ENCODE results near the gene TBCD. TPM values are rescaled to one million over a fixed set of nuclear protein-coding genes. Genes with fewer than 3 reads are reported as not detected.

The TBCD gene
- total RNA-seq, 1 experiment from 2014 or later = 129 TPM

DNA sequence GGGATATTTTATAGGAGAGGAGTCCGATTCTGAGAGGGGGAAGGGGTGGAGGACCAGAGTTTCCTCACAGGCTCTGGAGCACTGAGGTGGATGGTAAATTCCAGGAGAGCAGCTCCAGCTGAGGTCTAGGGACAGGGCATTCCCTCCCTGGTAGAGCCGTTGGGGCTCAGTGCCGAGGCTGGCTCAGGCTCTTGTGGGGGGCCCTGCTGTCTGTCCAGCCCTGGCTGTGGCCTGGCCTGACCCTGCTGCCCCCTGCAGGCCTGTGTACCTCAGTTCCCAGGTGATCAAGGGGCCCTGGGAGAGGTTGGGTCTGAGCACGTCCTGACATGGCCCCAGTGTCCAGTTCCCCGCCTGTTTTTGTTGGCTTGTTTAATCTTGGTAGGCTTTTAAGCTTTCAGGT, 71.1 kb downstream of the TBCD start:
- peaks cover 61 to 70% (median 70%) of the 10 kb centered on the region in 3 experiments for H3K36me3 Mint-ChIP-seq (ENCODE audit: insufficient read depth in 1 of 3, low read depth in 3 of 3)
- Histone ChIP-seq H2BK15ac (ENCODE audit: low read depth, low read length) (no peak overlapping the region), H2BK5ac (ENCODE audit: insufficient read length, low read length) (no peak overlapping the region), H4K8ac (replicated peaks; ENCODE audit: insufficient read length, low read depth, low read length) (no peak overlapping the region), H4K20me1 (ENCODE audit: control insufficient read depth, insufficient read depth, insufficient read length) (no peaks in the 10 kb centered on the region), H2BK20ac (ENCODE audit: low read depth, low read length, poor library complexity, severe bottlenecking) (no peak overlapping the region), H2BK120ac (ENCODE audit: low read depth, low read length, poor library complexity, severe bottlenecking) (no peak overlapping the region), H3K18ac (ENCODE audit: insufficient read length, low read depth, low read length) (no peak overlapping the region), H3K9ac (ENCODE audit: extremely low read depth, insufficient read length, low read length) (no peak overlapping the region), H3K27ac (ENCODE audit: insufficient read length, low read depth, low read length) (no peak overlapping the region), H2AK5ac (ENCODE audit: insufficient read length, low read length) (no peak overlapping the region), H3K4ac (ENCODE audit: low read depth, low read length) (no peak overlapping the region), H3K23me2 (ENCODE audit: insufficient read length, low read depth, low read length, poor library complexity, severe bottlenecking) (no peaks in the 10 kb centered on the region), H3K79me2 (ENCODE audit: insufficient read depth, low read length) (no peaks in the 10 kb centered on the region), H3K4me2 (ENCODE audit: insufficient read depth, insufficient read length, low read length) (no peak overlapping the region), H3K23ac (ENCODE audit: insufficient read length, low read depth, low read length) (no peak overlapping the region), H3K14ac (ENCODE audit: insufficient read depth, low read length) (no peak overlapping the region), H2AFZ (ENCODE audit: low read length) (no peak overlapping the region), H4K5ac (ENCODE audit: insufficient read length, low read depth, low read length) (no peak overlapping the region), H3K27me3 (ENCODE audit: insufficient read depth, low read length) (no peaks in the 10 kb centered on the region), H4K91ac (ENCODE audit: insufficient read length, low read depth, low read length) (no peak overlapping the region), H3K56ac (ENCODE audit: insufficient read length, low read depth, low read length) (no peak overlapping the region), H3T11ph (ENCODE audit: low read length) (no peak overlapping the region), H3K79me1 (ENCODE audit: insufficient read depth, low read depth, low read length, poor library complexity, severe bottlenecking) (no peaks in the 10 kb centered on the region), H3K9me3 (ENCODE audit: control insufficient read depth, low read depth, low read length) (peaks cover 19% of the 10 kb centered on the region), H3K4me1 (ENCODE audit: insufficient read depth, low read length) (no peaks in the 10 kb centered on the region; the same call in 1 of the 2 replicates), H2BK12ac (ENCODE audit: insufficient read length, low read depth, low read length) (no peak overlapping the region)
- H3K4me1 Mint-ChIP-seq = peaks cover 22% of the 10 kb centered on the region in 2 experiments
- TF ChIP-seq, protein P1, sequence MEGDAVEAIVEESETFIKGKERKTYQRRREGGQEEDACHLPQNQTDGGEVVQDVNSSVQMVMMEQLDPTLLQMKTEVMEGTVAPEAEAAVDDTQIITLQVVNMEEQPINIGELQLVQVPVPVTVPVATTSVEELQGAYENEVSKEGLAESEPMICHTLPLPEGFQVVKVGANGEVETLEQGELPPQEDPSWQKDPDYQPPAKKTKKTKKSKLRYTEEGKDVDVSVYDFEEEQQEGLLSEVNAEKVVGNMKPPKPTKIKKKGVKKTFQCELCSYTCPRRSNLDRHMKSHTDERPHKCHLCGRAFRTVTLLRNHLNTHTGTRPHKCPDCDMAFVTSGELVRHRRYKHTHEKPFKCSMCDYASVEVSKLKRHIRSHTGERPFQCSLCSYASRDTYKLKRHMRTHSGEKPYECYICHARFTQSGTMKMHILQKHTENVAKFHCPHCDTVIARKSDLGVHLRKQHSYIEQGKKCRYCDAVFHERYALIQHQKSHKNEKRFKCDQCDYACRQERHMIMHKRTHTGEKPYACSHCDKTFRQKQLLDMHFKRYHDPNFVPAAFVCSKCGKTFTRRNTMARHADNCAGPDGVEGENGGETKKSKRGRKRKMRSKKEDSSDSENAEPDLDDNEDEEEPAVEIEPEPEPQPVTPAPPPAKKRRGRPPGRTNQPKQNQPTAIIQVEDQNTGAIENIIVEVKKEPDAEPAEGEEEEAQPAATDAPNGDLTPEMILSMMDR (conservative IDR thresholded peaks at IDR 0.05) = peak; percentile 59
- H3K9me3 Mint-ChIP-seq = peaks cover 35 to 38% of the 10 kb centered on the region in 2 experiments
- WGBS (ENCODE audit: extremely low coverage, insufficient read length, low lambda C conversion rate) = no CpG with 5 or more reads among the region's 5 CpGs
- 0 out of 7 replicates have a peak overlapping the region, but pooled peaks of 1 of the 3 experiments have one; percentile 7 for H3K27ac Mint-ChIP-seq
- peak; percentile 80 for DNase-seq
- no peak overlapping the region for H3K4me3 Mint-ChIP-seq
- H3K27me3 Mint-ChIP-seq (ENCODE audit: low read depth) = peaks cover 4% of the 10 kb centered on the region; the same call in 1 of the 2 replicates
